ENCODE measurements around the gene C11orf16.
A peak's percentile ranks its signal among the peaks of the same experiment; 100 is the strongest.
"Not testable (repeated sequence)": the region's sequence is repeated elsewhere in the genome, so short reads cannot be mapped to it uniquely, and the experiment has no call there.

Gene C11orf16

GRCh38 chr11:8881585-8881984 lies 51.2 kb downstream of the C11orf16 start:
- DNase-seq: not testable (repeated sequence)

GRCh38 chr11:8878771-8879170 lies 54.0 kb downstream of the C11orf16 start:
- no peak for DNase-seq

GRCh38 chr11:8873741-8874405 lies 58.9 kb downstream of the C11orf16 start:
- no peak for DNase-seq

GRCh38 chr11:8871962-8872361 lies 60.8 kb downstream of the C11orf16 start:
- no peak for DNase-seq

DNA sequence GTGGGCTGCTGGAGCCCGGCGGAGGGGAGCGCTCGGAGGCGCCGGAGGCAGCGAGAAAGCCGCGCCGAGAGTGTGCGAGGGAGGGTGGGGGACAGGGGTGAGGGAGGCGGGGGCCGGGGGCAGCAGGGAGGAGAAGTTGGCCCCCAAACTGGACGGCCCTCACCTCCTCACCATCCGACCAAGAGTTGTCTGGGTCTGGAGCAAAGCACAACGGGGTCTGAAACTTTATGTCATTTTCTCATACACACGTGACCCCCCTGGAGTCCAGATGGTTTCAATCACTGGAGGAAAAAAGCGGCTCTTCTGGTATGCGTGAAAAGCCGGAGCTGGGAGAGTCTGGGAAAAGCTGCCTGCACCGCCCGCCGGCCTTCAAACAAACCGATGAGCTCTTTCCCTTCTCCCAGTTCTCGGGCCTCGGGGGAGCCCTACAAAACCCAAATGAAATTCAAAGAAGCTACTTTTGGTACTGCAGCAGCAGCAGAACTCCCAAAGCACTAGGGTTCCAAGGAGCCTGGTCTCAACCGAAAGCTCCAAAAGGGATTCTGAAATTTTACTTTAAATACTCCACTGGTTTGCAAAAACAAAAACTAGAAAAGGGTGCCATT lies 61.5 kb downstream of the C11orf16 start:
- no peak for DNase-seq

DNA sequence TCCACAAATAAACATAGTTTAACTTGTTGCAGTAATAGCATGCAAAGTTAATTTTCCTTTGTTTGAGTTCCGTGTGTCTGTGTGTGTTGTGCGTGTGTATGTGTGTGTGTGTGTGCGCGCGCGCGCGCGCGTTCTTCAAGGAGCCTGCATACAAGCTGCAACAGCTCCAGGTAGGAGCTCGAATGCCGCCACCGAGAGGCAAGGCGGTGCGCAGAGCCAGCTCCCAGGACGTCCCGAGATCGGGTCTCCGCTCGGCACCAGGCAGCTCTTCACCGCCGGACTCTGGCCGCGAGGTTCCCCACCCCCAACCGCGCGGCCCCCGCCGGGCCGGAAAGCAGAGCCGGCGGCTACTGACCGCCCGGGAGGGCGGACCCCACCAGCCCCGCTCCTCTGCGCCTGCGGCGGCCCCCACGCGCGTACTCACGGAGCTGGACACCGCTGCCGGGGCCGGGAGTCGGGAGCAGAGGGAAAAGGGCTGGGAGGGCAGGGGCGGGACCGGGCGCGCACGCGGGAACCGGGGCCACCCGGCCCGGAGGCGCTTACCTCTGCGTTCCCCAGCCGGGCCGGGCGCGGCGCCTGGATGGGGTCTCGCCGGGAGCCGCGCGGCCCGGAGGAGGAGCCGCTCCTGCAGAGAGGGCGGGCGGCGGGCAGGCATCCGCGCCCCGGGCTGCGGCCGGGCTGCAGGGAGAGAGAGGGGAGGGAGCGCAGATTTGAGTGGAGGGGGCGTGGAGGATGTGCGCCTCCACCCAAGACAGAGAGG lies 62.2 kb downstream of the C11orf16 start:
- DNase-seq: peak; percentile 33
